GM18511 (cell line): ENCODE measurements around the gene ALDH1L1.
"Not testable (repeated sequence)": the region's sequence is repeated elsewhere in the genome, so short reads cannot be mapped to it uniquely, and the experiment has no call there.

Experiments
- ATAC-seq: cut with Tn5 transposase; IDR thresholded peaks from one replicate; pipeline ENCODE4 v1.9.1; 2021; ENCODE audit warnings: mild to moderate bottlenecking, moderate library complexity; ENCODE audit not compliant: unreplicated experiment

ALDH1L1 gene

DNA sequence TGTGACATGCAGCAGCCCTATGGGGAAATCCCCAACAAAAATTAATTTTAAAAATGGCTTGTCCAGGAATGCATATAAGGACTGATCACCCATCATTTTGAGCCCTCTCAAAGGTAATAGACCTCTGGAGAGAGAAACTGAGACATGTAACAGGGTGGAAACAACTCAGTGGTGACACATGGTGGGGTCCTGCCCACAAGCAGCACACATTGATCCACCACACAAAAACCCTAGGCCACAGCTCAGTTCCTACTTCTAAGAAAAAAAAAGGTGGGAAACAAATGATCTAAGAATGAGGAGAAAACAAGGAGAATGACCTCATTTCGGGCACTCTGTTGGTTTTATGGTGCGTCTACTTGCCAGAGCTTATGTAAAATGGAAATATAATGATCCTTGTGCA is 94.5 kb downstream of the ALDH1L1 start:
- ATAC-seq = no peak

DNA sequence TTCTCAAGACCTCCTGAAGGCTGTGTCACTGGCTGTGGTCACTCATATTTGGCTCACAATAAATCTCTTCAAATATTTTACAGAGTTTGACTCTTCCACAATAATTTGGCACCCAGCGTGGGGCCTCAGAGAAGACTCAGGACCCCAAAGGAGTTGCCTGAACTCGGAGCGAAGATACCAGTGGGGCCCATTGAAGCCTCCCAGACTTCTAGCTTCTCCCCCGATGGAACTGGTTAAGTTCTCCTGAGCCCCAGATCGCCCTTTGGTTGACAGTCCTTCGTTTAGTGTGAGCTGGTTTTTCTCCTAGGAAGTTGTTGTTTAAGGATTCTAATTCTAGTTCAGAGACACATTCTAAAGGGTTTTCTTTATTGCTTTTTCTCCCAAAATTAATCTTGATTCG is 95.1 kb downstream of the ALDH1L1 start:
- no peak for ATAC-seq

DNA sequence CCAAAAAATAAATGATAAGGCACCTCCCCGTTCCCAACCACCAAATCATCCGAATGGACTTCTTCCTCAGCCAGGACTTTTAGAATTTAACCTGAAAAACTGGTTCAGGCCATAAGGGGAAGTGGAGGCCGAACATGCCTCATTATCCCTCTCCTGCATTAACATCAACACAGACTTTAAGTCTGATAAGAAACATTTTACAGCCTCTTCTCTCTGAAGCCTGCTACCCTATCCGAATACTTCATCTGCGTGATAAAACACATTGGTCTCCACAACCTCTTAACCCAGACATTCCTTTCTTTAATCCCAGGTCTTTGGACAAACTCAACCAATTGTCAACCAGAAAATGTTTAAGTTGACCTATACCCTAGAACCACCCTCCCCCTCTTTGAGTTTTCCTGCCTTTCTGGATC is 95.6 kb downstream of the ALDH1L1 start:
- ATAC-seq = no peak

DNA sequence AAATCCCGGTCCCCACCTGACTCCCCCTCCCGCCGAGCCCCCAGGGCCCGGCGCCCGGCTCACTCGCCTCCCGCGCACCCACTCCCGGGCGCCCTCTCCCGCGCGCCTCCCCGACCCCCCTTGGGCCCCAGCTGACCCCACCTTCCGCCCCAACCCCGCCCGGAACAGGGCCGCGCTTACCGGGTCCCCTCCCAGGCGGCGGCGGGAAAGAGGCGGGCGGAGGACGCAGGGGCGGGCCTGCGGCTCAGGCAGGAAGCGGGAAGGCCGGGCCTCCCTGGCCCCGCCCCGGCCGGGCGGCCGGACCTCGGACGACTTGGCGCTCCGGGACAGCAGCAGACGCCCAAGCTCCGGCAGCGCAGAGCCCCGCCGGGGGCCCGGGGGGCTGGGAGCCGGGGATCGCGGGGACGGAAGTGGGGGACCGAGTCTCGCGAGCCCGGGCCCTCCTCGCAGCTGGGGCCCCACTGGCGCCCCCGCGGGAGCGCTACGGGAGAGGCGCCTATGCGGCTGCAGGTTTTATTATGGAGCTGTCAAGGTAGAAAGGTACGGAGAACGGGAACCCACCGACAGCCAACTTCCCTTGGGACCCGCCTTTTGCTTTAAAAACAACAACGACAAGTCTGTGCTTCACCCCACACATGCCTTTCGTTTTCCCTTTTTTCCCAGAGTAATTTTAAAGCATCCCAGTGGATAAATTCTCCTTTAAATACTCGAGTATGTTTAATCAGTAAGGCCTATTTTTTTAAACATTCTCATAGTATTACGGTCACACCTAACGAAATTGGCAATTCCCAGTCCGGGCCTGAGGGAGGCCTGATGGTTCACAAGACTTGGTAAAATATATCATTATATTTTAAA is 96.2 kb downstream of the ALDH1L1 start, which contains the start of gene SLC41A3:
SLC41A3 (minus strand) TSS at position 212 of the 855 bp plus-strand sequence. CDS start 15,905 bp downstream, outside the sequence.
- ATAC-seq = peak; percentile 95

DNA sequence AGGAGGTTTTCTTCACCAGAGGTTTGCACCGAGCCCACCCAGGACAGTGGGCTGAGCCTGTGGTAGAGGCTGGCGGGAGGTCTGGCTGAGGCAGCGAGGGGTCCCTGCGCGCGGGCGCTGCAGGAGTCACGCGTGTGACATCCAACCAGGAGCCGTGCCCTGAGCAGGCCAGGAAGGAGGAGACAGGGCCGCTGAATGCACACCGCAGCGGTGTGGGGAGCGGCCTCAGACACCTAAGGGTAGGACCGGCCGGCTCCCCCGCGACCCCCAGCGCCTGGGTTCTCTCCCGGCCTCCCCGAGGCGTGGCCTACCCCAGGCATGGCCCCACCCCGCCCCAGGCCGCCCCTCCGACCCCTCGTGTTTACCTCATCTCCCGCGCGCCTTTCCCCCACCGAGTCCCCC is 96.9 kb downstream of the ALDH1L1 start:
- ATAC-seq = peak; percentile 61

DNA sequence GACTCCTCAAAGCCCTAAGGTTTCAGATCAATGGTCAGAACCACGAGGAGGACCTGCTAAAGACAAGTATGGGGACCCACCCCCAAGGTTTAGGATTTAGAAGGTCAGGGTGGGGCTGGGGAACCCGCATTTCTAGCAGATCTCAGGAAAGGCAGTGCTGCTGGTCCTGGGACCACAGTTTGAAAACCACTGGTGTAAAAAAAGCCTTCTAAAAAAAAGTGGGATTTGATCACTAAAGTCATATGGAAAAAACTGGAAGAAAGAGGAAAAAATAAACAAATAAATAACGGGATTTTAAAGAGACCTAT is 97.3 kb downstream of the ALDH1L1 start:
- no peak for ATAC-seq

DNA sequence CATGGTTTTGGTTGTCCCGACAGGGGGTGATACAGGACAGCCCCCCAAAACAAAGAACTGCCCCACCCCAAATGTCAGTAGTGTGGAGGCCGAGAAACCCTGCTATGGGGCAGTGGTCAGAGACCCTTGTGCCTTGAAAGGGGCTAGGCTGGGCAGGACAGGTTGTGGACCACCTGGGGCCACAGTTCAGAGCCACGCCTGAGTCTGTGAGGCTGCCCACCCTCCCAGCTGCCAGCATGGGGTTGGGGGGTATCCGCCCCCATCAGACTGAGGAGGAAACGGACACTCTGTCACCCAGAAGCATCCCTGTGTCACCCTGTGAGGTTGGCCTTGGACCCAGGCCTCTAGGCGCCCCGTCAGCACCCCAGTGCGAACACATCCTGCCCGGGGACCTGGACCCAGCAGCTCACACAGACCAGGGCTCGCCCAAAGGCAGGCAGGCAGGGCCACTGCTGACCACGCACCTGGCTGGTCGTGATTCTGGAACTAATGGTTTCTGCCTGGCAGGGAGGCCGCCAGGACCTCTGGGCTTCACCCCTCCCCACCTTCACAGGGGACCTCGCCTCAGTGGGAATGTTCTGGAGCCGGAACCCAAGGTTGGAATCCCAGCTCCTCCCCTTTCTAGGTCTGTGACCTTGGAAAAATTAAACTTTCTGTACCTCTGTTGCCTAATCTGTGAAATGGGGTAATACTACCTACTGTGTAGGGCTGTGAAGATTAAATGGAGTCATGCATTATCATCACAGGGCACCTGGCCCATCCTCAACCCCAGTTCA is 97.8 kb downstream of the ALDH1L1 start:
- ATAC-seq = no peak

DNA sequence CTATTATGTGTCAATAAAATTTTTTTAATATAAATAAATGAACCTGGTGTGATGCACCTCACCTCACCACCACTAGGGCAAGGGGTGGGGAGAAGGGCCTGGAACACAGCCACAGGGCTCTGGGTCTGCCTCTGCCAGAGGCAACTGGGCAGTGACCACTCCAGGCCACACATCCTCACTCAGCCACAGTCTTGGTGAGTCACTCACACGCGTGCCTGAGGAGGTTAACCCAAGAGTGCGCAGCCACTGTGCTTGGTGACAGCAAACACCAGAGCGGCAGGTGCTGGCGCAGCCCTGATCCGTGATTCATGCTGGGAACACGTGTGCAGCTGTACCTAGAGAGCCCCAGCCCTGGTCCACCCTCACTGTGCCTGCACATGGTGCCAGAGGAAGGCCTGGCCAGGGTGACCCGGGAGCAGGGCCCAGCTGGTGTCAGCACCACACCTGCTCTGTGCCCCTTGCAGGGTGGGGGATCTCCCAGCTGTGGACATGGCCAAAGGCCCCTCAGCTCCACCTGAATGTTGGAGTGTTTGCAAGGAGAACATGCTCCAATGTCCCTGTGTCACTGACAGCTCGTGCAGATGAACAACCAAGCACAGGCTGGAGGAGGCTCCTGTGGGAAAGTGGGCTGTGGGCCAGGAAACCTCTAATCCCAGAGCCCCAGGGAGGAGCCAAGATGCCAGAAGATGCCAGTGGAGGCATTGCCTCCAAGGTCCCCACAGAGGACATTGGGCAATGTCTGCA is 98.6 kb downstream of the ALDH1L1 start:
- no peak for ATAC-seq

DNA sequence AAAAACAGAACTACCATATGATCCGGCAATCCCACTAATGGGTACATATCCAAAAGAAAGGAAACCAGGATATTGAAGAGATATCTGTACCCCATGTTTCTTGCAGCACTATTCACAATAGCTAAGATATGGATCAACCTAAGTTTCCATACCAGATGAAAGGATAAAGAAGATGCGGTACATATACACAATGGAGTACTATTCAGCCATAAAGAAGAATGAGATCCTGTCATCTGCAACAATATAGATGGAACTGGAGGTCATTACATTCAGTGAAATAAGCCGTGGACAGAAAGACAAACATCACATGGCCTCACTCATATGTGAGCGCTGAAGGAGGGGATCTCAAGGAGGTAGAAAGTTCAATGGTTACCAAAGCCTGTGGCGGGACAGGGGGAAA is 99.4 kb downstream of the ALDH1L1 start:
- ATAC-seq = no peak

DNA sequence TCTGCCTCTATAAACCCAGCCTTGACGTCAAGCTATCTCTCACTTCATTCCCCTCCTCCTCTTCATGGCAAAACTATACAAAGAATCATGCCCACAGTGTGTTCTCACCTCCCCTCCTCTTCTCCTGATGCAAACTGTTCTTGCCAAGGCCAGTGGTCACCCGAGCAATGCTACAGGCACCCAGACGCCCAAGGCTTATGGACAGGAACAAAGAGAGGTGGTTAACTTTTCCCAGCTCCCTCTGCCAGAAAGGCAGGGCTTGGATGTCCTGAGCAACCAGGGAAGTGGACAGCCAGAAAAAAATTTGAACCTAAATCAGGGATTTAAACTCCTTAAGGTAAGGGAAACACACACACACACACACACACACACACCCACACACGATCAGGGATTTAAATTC is 101.5 kb downstream of the ALDH1L1 start:
- no peak for ATAC-seq

DNA sequence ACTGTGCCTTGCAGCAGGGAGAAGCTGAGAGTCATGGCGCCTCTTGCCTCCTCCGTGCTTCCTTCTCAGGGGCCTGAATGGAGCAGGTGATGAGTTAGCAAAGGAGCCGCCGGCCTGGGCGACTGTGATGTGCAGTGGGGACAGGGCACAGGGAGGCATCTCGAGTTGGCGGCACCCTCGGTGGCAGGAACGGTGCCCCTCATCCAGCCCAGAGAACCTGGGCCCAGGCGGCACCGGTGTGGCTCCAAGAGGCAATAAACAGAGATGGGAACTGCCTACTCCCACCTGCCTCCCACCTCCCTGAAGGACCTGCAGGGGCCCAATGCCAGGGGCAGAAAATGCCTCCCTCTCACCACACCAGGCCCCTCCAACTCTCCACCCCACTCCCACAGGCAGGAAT is 102.6 kb downstream of the ALDH1L1 start:
- no peak for ATAC-seq

DNA sequence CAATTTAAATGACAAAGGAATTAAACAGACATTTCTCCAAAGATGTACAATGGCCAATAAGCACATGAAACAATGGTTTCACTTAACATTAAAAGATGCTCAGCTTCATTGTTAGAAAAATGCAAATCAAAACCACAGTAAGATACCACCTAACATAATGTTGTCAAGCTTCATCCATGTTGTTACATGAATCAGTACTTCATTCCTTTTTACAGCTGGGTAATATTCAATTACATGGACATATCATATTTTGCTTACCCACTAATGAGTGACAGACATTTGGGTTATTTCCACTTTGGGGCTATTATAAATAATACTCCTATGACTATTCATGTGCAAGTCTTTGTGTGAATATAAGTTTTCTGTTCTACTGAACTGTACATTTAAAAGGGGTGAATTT is 104.2 kb downstream of the ALDH1L1 start:
- ATAC-seq = no peak

DNA sequence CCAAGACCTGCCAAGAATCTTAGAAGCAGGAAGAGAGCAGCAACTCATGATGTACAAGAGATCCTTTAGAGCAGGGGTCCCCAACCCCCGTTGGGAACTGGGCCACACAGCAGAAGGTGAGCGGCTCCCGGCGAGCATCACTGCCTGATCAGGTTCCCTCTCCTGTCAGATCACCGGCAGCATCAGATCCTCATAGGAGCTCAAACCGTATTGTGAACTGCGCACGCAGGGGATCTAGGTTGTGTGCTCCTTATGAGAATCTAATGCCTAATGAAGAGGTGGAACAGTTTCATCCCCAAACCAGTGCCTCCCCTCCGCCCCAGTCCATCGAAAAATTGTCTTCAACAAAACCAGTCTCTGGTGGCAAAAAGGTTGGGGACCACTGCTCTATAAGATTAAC is 110.2 kb downstream of the ALDH1L1 start:
- ATAC-seq = no peak

DNA sequence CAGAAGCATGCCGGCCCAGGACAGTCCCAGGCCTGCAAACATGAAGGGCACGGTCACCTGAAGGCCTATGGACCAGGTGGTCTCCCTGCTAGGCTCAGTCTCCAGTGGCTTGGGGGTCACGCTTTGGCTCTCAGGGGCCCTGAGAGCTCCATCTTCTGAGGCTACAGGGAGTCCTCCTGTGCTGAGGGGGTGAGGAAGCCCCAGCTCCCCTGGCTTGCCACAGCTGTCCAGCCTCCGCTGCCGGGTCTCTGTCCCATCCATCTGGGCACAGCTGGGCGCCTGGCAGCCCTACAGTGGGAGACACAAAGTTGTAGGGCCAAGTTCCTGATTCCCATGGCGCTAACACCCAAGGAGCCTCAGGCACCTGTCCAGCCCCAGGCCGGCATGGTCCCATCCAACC is 112.4 kb downstream of the ALDH1L1 start:
- no peak for ATAC-seq

DNA sequence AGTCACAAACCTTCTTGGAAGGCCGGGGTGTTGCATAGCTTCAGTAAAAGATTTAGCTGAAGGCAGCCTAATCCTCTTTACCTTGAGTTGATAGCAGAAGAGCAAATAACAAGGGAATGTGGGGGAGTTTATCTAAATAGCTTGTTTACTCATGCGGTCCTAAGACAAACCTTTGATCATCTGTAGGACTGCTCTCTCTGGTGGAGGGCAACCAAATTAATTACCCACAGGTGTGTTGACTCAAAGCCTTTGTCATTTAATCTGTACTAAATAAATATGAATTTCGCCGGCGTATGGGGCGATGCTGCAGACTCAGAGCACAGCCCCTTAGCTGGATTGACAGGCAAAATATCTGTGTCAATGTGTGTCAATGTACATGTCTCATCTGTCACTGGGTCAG is 113.7 kb downstream of the ALDH1L1 start:
- not testable (repeated sequence) for ATAC-seq

DNA sequence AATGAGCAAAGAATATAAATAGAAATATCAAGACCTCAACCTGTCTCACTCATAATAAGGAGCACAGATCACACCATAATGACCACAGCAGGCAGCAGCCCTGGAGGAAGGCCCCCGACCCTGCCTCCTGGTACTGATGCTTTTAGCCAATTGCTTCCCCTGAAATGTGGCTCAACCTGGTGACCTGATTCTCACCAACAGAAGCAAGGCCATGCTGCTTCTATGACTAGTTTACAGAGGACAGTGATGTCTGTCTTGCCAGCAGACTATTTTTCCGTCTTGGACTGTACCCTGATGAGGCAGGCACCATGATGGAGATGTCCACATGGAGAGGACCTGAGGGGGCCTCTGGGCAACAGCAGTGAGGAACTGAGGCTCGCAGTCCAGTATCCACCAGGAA is 114.5 kb downstream of the ALDH1L1 start:
- ATAC-seq = no peak

DNA sequence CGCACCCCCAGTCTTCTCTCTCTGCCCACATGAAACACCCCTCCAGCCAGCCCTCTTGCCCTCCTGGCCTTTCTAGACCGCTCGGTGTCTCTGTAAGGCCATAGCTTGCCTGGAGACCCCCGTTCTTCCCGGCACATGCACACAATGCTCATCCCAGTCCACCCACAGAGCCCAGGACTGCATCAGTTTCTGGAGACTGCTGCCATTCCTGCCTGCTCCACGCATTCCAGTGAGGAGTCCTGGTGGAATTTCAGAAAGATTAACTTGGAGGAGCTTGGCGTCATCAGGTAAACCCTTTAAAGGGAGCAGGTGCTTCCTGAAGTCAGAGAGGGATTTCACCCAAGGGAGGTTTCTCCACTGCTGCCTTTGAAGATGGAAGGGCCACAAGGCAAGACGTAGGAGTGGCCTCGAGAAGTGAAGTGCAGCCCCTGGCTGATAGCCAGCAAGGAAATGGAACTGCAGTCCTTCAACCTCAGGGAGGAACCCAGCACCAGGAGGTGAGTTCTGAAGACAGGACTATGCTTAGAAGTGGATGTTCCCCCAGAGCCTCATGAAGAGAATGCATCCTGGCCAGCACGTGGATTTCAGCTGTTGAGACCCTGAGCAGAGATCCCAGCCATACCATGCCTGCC is 115.6 kb downstream of the ALDH1L1 start:
- no peak for ATAC-seq

DNA sequence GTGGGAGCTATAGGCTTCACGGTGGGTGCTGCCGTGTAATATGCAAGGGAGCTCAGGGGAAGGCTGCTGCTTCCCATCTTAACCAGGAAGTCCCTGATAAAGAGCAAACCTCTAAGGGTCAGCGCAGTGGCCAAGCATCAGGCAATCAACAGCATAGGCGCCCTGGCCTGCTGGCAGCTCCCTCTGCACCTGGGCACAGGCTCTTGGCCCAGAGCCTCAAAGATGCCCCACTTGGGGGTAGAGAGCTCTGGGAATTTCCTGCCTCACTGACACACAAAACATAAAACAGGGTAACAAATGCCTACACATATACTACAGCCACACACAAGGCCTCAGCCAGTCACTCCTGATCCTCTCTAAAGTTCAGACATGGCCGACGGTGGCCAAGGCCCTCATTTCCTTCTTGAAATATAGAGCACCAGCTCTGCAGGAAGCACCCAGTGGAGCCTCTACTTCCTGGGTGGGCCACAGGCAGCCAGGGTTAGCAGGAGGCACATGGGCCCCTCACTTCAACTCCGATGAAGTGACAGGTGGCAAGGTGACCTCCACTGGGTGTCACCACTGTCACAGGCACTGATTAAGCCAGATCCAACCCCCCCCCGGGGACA is 116.9 kb downstream of the ALDH1L1 start:
- no peak for ATAC-seq

DNA sequence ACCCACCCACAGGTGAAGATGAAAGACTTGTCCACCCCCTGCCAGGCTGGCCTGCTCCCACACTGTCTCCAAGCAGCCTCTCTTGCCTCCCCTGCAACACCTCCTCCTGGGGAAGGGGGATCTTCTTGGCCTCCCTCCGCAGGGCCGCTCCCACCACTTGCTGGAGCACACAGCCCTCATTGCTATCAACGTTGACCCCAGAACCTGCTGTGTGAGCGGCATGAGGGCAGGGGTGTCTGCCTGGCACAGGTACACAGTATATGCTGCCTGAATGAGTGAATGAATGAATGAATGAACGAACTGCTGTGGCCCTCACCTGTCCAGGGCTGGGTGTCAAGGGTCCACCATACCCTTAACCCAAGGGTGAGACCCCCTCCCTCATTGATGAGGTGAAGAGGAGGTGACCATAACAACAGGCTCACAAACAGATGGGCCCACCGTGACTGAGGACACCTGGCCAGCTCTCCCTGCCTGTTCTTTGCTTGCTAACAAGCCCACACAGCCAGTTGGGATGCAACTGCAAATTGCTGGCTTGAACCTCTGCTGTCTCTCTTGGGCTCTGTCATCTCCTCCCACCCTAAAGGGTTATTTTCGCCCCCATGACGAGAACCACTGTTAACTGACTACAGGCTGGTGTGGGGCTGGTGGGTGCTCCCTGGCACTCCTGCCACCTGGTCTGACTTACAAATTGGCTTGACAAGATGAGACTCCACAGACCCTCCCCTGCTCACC is 118.9 kb downstream of the ALDH1L1 start:
- no peak for ATAC-seq

DNA sequence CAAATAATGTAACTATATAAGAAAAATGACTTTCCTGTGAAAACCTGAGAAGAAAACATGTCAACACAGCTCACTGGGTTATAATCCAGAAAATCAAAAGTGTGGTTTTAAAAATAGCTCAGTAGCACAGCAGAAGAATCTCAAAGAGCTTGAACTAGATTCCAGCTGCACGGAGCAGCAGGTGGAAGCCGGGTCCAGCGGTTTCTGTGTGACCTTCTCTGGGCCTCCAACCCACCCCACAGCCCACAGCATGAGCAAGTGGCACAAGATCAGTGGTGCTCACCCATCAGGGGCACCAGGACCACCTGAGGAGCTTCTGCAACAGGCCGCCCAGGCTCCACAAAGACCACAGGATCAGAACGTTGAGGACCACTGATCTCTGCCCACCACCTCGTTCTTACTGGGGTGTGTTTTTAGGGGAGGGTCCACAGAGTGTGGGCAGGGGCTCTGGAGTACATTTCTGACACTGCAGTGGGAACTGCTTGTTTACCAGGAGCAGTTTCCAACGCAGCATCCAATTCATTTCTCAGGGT is 119.7 kb downstream of the ALDH1L1 start:
- no peak for ATAC-seq
